IMR-90 (cell line): ENCODE data around the gene SRI. TPM values are rescaled to one million over a fixed set of nuclear protein-coding genes. Genes with fewer than 3 reads are reported as not detected.
A peak's percentile ranks its signal among the peaks of the same experiment; 100 is the strongest.

ENCODE experiments used
- ATAC-seq: fragments of 200-7000 bp; cut with Tn5 transposase; 2 replicates; pipeline ENCODE4 v1.9.1; 2020; ENCODE audit warnings: low read depth, mild to moderate bottlenecking, moderate library complexity
- BruUV-seq: library from RNA; stranded (reverse); fragments of 400-500 nt; replicated peaks from 2 replicates; lab custom pipeline; 2021; lab: Mats Ljungman, UMichigan
- CTCF ChIA-PET: fragments of 300-600 bp; formaldehyde crosslinking; extraction: SDS; loops from one replicate; lab custom pipeline; 2021; ENCODE audit warnings: antibody characterized with exemption; lab: Yijun Ruan, JAX
- POLR2A ChIA-PET: fragments of 300-600 bp; sonication (Branson Sonifier 250); formaldehyde crosslinking; loops from one replicate; lab custom pipeline; 2022; ENCODE audit warnings: antibody characterized with exemption; ENCODE audit not compliant: unreplicated experiment; lab: Charles Lee
- DNase-seq: peaks from one replicate; pipeline ENCODE4 v3.0.0; 2013
- H2AFZ ChIP-seq: replicated peaks from 2 replicates; pipeline ENCODE3; 2013; ENCODE audit warnings: low read length, mild to moderate bottlenecking; ENCODE audit not compliant: poor library complexity
- H2AK5ac ChIP-seq: 2 replicates; pipeline ENCODE4 v1.6.1; 2013; ENCODE audit warnings: low read depth, low read length, inconsistent platforms
- H2AK9ac ChIP-seq: replicated peaks from 2 replicates; pipeline ENCODE3; 2013; ENCODE audit warnings: mild to moderate bottlenecking, low read depth, low read length, moderate library complexity; ENCODE audit not compliant: poor library complexity
- H2BK120ac ChIP-seq: 2 replicates; pipeline ENCODE4 v1.6.1; 2013; ENCODE audit warnings: low read depth, low read length, inconsistent platforms
- H2BK15ac ChIP-seq: 3 replicates; pipeline ENCODE4 v1.6.1; 2013; ENCODE audit warnings: low read depth, low read length, inconsistent platforms
- H2BK20ac ChIP-seq: 2 replicates; pipeline ENCODE4 v1.6.1; 2013; ENCODE audit warnings: low read depth, mild to moderate bottlenecking, inconsistent platforms, low read length, moderate library complexity
- H2BK5ac ChIP-seq: 2 replicates; pipeline ENCODE4 v1.6.1; 2013; ENCODE audit warnings: mild to moderate bottlenecking, low read depth, low read length, inconsistent platforms; ENCODE audit not compliant: poor library complexity, severe bottlenecking
- H3K14ac ChIP-seq: replicated peaks from 2 replicates; pipeline ENCODE4 v1.6.1; 2013; ENCODE audit warnings: low read depth, low read length, inconsistent platforms
- H3K18ac ChIP-seq: 2 replicates; pipeline ENCODE4 v1.6.1; 2013; ENCODE audit warnings: low read depth, low read length, control low read depth
- H3K23ac ChIP-seq: 2 replicates; pipeline ENCODE4 v1.6.1; 2013; ENCODE audit warnings: low read depth, low read length, inconsistent platforms
- H3K27ac ChIP-seq: 2 replicates; pipeline ENCODE4 v1.5.1; 2013; ENCODE audit warnings: mild to moderate bottlenecking, control low read depth, low read length; ENCODE audit not compliant: insufficient read depth
- H3K27me3 ChIP-seq: 2 replicates; pipeline ENCODE4 v1.6.1; 2013; ENCODE audit warnings: low read length; ENCODE audit not compliant: control insufficient read depth, insufficient read depth
- H3K36me3 ChIP-seq: 2 replicates; pipeline ENCODE4 v1.6.1; 2013; ENCODE audit warnings: low read length, mixed read lengths; ENCODE audit not compliant: control insufficient read depth, insufficient read depth
- H3K4ac ChIP-seq: 2 replicates; pipeline ENCODE4 v1.6.1; 2013; ENCODE audit warnings: low read depth, low read length, inconsistent platforms
- H3K4me1 ChIP-seq: 2 replicates; pipeline ENCODE4 v1.6.1; 2013; ENCODE audit warnings: low read length, mixed read lengths; ENCODE audit not compliant: control insufficient read depth, insufficient read depth
- H3K4me2 ChIP-seq: 2 replicates; pipeline ENCODE4 v1.6.1; 2013; ENCODE audit warnings: low read depth, mild to moderate bottlenecking, control low read depth, low read length, moderate library complexity
- H3K4me3 ChIP-seq: 2 replicates; pipeline ENCODE4 v1.5.1; 2013; ENCODE audit warnings: low read depth, mild to moderate bottlenecking, control low read depth, low read length, moderate library complexity; ENCODE audit not compliant: insufficient read depth
- H3K56ac ChIP-seq: 2 replicates; pipeline ENCODE4 v1.6.1; 2013; ENCODE audit warnings: low read length, inconsistent platforms; ENCODE audit not compliant: insufficient read depth; ENCODE audit errors: extremely low read depth
- H3K79me1 ChIP-seq, 2 experiments: 2 replicates each; pipeline ENCODE4 v1.6.1; 2013; ENCODE audit warnings: low read length in 2 of 2, inconsistent platforms in 1 of 2, low read depth in 1 of 2
- H3K9ac ChIP-seq: 2 replicates; pipeline ENCODE4 v1.6.1; 2013; ENCODE audit warnings: low read depth, low read length, control low read depth
- H3K9me1 ChIP-seq: 2 replicates; pipeline ENCODE4 v1.6.1; 2013; ENCODE audit warnings: low read length, inconsistent platforms; ENCODE audit not compliant: insufficient read depth
- H3K9me3 ChIP-seq: 2 replicates; pipeline ENCODE4 v1.6.1; 2013; ENCODE audit warnings: low read length; ENCODE audit not compliant: control insufficient read depth, insufficient read depth
- H4K20me1 ChIP-seq: 2 replicates; pipeline ENCODE4 v1.6.1; 2013; ENCODE audit warnings: low read length, inconsistent platforms; ENCODE audit not compliant: insufficient read depth
- H4K5ac ChIP-seq: 2 replicates; pipeline ENCODE4 v1.6.1; 2013; ENCODE audit warnings: mild to moderate bottlenecking, low read depth, low read length, control low read depth
- H4K8ac ChIP-seq, 2 experiments: 2 replicates each; pipeline ENCODE4 v1.6.1; 2013; ENCODE audit warnings: low read depth in 2 of 2, low read length in 2 of 2, control low read depth in 1 of 2, inconsistent platforms in 1 of 2
- H4K91ac ChIP-seq: 2 replicates; pipeline ENCODE4 v1.6.1; 2013; ENCODE audit warnings: low read depth, low read length, inconsistent platforms; ENCODE audit not compliant: insufficient read depth
- CEBPB ChIP-seq: IDR thresholded peaks from 2 replicates; pipeline ENCODE4 v1.6.1; 2012; ENCODE audit warnings: low read depth, low read length, improper control_type of control experiment
- CHD1 ChIP-seq: IDR thresholded peaks from 2 replicates; pipeline ENCODE4 v1.6.1; 2012; ENCODE audit warnings: low read depth, low read length, improper control_type of control experiment
- POLR2A ChIP-seq: IDR thresholded peaks from 2 replicates; pipeline ENCODE4 v1.6.1; 2012; ENCODE audit warnings: mild to moderate bottlenecking, low read depth, low read length
- RCOR1 ChIP-seq: IDR thresholded peaks from 2 replicates; pipeline ENCODE4 v1.6.1; 2012; ENCODE audit warnings: mild to moderate bottlenecking, low read length, improper control_type of control experiment; ENCODE audit not compliant: insufficient replicate concordance
- WGBS, 2 experiments: methylation state at CpG; one replicate each; pipeline versions ENCODE4 v1.1.5 to v1.1.7; 2013; ENCODE audit warnings: missing lambda C conversion rate in 2 of 2; ENCODE audit not compliant: insufficient read length in 1 of 2; ENCODE audit errors: extremely low coverage in 2 of 2; 5-methylcytosine and 5-hydroxymethylcytosine counted together
- dilution Hi-C: fragments of 300-500 bp; cut with HindIII; formaldehyde crosslinking; loops from one replicate; pipeline ENCODE4 v1.14.3; 2018; ENCODE audit warnings: low sequenced_read_pairs; ENCODE audit not compliant: unreplicated experiment
- in situ Hi-C: fragments of 300-500 bp; cut with MboI; formaldehyde crosslinking; loops from 3 replicates; pipeline ENCODE4 v1.14.3; 2019; ENCODE audit warnings: low sequenced_read_pairs, inconsistent platforms, mixed read lengths
- intact Hi-C: fragments of 100-400 bp; cut with micrococcal nuclease; formaldehyde crosslinking; loops from 2 replicates; pipeline ENCODE4 v1.10.0; 2022
- polyA plus RNA-seq, 3 experiments: library from polyadenylated mRNA; depleted of rRNA; stranded (reverse); fragments of >200 nt; gene quantifications; 2 replicates each; pipeline ENCODE4 v1.2.3, GENCODE V29; 2012; ENCODE audit warnings: low replicate concordance in 1 of 3
- total RNA-seq: library from RNA; depleted of rRNA; stranded (reverse); fragments of >200 nt; gene quantifications from 2 replicates; pipeline ENCODE4 v1.2.3, GENCODE V29; 2012
- TF ChIP-seq, protein P1 (sequence below): fragments of 150-350 bp; IDR thresholded peaks from 2 replicates; pipeline ENCODE4 v1.6.1; 2016; ENCODE audit warnings: low read depth, mild to moderate bottlenecking, low read length, moderate library complexity, borderline replicate concordance

Gene SRI
- total and polyA plus RNA-seq, 2 of the 4 experiments (the other 2 are of a cell fraction) = 83.3 to 115 TPM

DNA sequence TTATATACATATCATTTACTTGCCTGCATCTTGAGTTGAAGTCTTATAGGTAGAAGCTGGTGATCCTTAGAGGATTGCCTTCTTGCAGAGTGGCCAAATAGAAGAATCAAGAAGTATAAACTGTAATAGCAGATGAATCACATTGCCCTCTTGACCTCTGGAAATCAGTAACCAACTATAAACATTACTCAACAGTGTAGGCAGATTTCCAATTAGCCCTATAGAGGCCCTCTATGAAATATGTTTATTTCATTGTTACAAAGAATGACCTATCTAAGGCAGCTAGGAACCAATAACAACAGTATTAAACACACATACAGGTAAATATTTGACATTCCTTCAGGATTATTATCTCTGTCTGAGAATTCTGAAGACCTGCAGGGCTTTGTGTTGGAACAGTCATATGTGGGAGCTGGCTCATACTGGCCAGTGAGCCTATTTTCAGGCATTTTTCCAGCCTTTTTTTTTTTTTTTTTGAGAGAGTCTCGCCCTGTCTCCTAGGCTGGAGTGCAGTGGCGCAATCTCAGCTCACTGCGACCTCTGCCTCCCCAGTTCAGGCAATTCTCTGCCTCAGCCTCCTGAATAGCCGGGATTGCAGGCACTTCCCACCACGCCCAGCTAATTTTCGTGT, 7.2 kb upstream of the SRI start:
- Histone ChIP-seq H3K27me3 (no peaks in the 10 kb centered on the region), H3K4me1 (no peaks in the 10 kb centered on the region), H3K4me2 (peak overlapping the region; percentile 35; the same call in 1 of the 2 replicates), H3K4ac (no peak overlapping the region), H3K23ac (no peak overlapping the region), H3K56ac (no peak overlapping the region), H4K5ac (no peak overlapping the region), H3K9me3 (no peaks in the 10 kb centered on the region), H2AK5ac (no peak overlapping the region), H3K36me3 (no peaks in the 10 kb centered on the region), H3K9me1 (no peaks in the 10 kb centered on the region), H3K14ac (no peak overlapping the region), H2BK15ac (no peak overlapping the region), H4K91ac (no peak overlapping the region), H3K4me3 (no peak overlapping the region), H3K27ac (no peak overlapping the region), H2BK120ac (no peak overlapping the region), H4K20me1 (no peaks in the 10 kb centered on the region), H2BK5ac (no peak overlapping the region), H4K8ac (no peak overlapping the region), H3K18ac (no peak overlapping the region), H3K9ac (no peak overlapping the region), H2AK9ac (no peak overlapping the region), H2AFZ (no peak overlapping the region), H2BK20ac (no peak overlapping the region), H3K79me1 (no peaks in the 10 kb centered on the region)
- no peak for TF ChIP-seq RCOR1
- TF ChIP-seq, protein P1, sequence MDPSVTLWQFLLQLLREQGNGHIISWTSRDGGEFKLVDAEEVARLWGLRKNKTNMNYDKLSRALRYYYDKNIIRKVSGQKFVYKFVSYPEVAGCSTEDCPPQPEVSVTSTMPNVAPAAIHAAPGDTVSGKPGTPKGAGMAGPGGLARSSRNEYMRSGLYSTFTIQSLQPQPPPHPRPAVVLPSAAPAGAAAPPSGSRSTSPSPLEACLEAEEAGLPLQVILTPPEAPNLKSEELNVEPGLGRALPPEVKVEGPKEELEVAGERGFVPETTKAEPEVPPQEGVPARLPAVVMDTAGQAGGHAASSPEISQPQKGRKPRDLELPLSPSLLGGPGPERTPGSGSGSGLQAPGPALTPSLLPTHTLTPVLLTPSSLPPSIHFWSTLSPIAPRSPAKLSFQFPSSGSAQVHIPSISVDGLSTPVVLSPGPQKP = no peak
- TF ChIP-seq CHD1 = no peak
- no peak for TF ChIP-seq POLR2A
- peak; percentile 52 for TF ChIP-seq CEBPB
- CTCF ChIA-PET = interaction anchor here (0.6 kb wide), 1 partner anchor 544 kb away, joined by 3 read pairs; no protein-coding TSS in a partner anchor
- in situ Hi-C loops = no loop called here
- intact Hi-C loops = no loop called here
- POLR2A ChIA-PET = no interaction called here
- peak; percentile 80 for DNase-seq
- dilution Hi-C loops = no loop called here
- WGBS, 2 experiments = no CpG with 5 or more reads among the region's 6 CpGs
- no TSS peak for BruUV-seq
- ATAC-seq = peak; percentile 90
